Endothelial cell of umbilical vein (primary cell): ENCODE measurements around the gene SIGLEC10. TPM values are rescaled to one million over a fixed set of nuclear protein-coding genes. Genes with fewer than 3 reads are reported as not detected.

ENCODE experiments used
- BruUV-seq: library from RNA; stranded (reverse); fragments of 400-500 nt; replicated peaks from 2 replicates; lab custom pipeline; 2021; lab: Mats Ljungman, UMichigan
- CTCF ChIA-PET: fragments of 300-600, 350-600 bp; sonication (Branson Sonifier 250); formaldehyde crosslinking; loops from one replicate; lab custom pipeline; 2021; ENCODE audit warnings: antibody characterized with exemption, inconsistent platforms; lab: Charles Lee
- POLR2A ChIA-PET: fragments of 300-600, 350-600 bp; sonication (Branson Sonifier 250); formaldehyde crosslinking; loops from one replicate; lab custom pipeline; 2021; ENCODE audit warnings: antibody characterized with exemption, inconsistent platforms; lab: Charles Lee
- DNase-seq: peaks from one replicate; pipeline ENCODE4 v3.0.0-alpha.2; 2011; ENCODE audit warnings: low read depth, low spot score
- FAIRE-seq: peaks from 2 replicates; lab custom pipeline; 2011; peaks lifted over from hg19 to GRCh38; lab: Jason Lieb, UNC
- H2AFZ ChIP-seq: 2 replicates; pipeline ENCODE4 v1.6.0; 2012; ENCODE audit warnings: low read depth, low read length, control low read depth, inconsistent platforms
- H3K27ac ChIP-seq: 2 replicates; pipeline ENCODE4 v1.5.1; 2011; ENCODE audit warnings: low read depth, mild to moderate bottlenecking, control low read depth, low read length, moderate library complexity; ENCODE audit not compliant: insufficient read depth
- H3K27me3 ChIP-seq, 2 experiments: 2 replicates each; pipeline versions ENCODE4 v1.6.0 to v1.6.1; 2011; ENCODE audit warnings: low read length in 2 of 2, mixed read lengths in 1 of 2; ENCODE audit not compliant: control insufficient read depth in 2 of 2, insufficient read depth in 2 of 2
- H3K36me3 ChIP-seq, 2 experiments: 2 replicates in 1 of 2; 3 replicates in 1 of 2; pipeline ENCODE4 v1.5.1; 2011; ENCODE audit warnings: low read length in 2 of 2, mild to moderate bottlenecking in 1 of 2, moderate library complexity in 1 of 2; ENCODE audit not compliant: control insufficient read depth in 2 of 2, insufficient read depth in 2 of 2; ENCODE audit errors: extremely low read depth in 1 of 2
- H3K4me1 ChIP-seq: 3 replicates; pipeline ENCODE4 v1.5.1; 2011; ENCODE audit warnings: mild to moderate bottlenecking, low read length; ENCODE audit not compliant: control insufficient read depth, insufficient read depth; ENCODE audit errors: extremely low read depth
- H3K4me2 ChIP-seq: 2 replicates; pipeline ENCODE4 v1.6.1; 2011; ENCODE audit warnings: low read length, control low read depth, mixed read lengths; ENCODE audit not compliant: insufficient read depth
- H3K4me3 ChIP-seq, 3 experiments: fragments of 200-600 bp in 1 of 3; sonication (generic), shearing (Covaris generic) in 1 of 3; replicated peaks in 1 of 3; 2 replicates each; pipeline ENCODE4 v1.5.1; 2011 to 2016; ENCODE audit warnings: control low read depth in 3 of 3, low read length in 3 of 3, mild to moderate bottlenecking in 2 of 3, inconsistent platforms in 1 of 3, low read depth in 1 of 3, moderate library complexity in 1 of 3; ENCODE audit not compliant: insufficient read depth in 1 of 3
- H3K79me2 ChIP-seq: 2 replicates; pipeline ENCODE4 v1.6.0; 2012; ENCODE audit warnings: low read length, inconsistent platforms; ENCODE audit not compliant: control insufficient read depth, insufficient read depth
- H3K9ac ChIP-seq: replicated peaks from 2 replicates; pipeline ENCODE3; 2011; ENCODE audit warnings: low read length, control low read depth; ENCODE audit not compliant: insufficient read depth; ENCODE audit errors: extremely low read depth
- H3K9me1 ChIP-seq: replicated peaks from 3 replicates; pipeline ENCODE4 v1.6.0; 2011; ENCODE audit warnings: mild to moderate bottlenecking, low read length; ENCODE audit not compliant: control insufficient read depth, insufficient read depth; ENCODE audit errors: extremely low read depth
- H3K9me3 ChIP-seq: replicated peaks from 2 replicates; pipeline ENCODE4 v1.5.1; 2012; ENCODE audit warnings: low read length, inconsistent platforms; ENCODE audit not compliant: control insufficient read depth, insufficient read depth
- H4K20me1 ChIP-seq: replicated peaks from 2 replicates; pipeline ENCODE3; 2011; ENCODE audit warnings: mild to moderate bottlenecking, low read length; ENCODE audit not compliant: control insufficient read depth, insufficient read depth; ENCODE audit errors: extremely low read depth
- CTCF ChIP-seq, 2 donors: IDR thresholded peaks; 1 replicate in 1 of 2; 2 replicates in 1 of 2; pipeline ENCODE4 v1.5.1; 2011; ENCODE audit warnings: low read length in 2 of 2, mild to moderate bottlenecking in 2 of 2, moderate library complexity in 2 of 2, control low read depth in 1 of 2, inconsistent platforms in 1 of 2, low read depth in 1 of 2; ENCODE audit not compliant: insufficient read depth in 1 of 2; ENCODE audit errors: extremely low read depth in 1 of 2
- EZH2 ChIP-seq: IDR thresholded peaks from 2 replicates; pipeline ENCODE4 v1.6.1; 2012; ENCODE audit warnings: borderline replicate concordance, low read depth, mild to moderate bottlenecking, moderate library complexity, low read length, inconsistent platforms; ENCODE audit not compliant: severe bottlenecking
- FOS ChIP-seq: IDR thresholded peaks from 2 replicates; pipeline ENCODE4 v1.6.1; 2011; ENCODE audit warnings: mild to moderate bottlenecking, low read length, moderate library complexity, borderline replicate concordance; ENCODE audit not compliant: insufficient read depth
- GATA2 ChIP-seq: IDR thresholded peaks from 2 replicates; pipeline ENCODE4 v1.7.0; 2011; ENCODE audit warnings: low read depth, mild to moderate bottlenecking, moderate library complexity, mixed read lengths, low read length; ENCODE audit not compliant: insufficient read length, insufficient read depth
- JUN ChIP-seq: IDR thresholded peaks from 2 replicates; pipeline ENCODE4 v1.6.1; 2011; ENCODE audit warnings: borderline replicate concordance, low read depth; ENCODE audit not compliant: insufficient read length, insufficient read depth
- MYC ChIP-seq: IDR thresholded peaks from one replicate; pipeline ENCODE4 v1.6.1; 2011; ENCODE audit warnings: mild to moderate bottlenecking, low read depth, low read length
- POLR2A ChIP-seq: IDR thresholded peaks from 2 replicates; pipeline ENCODE4 v1.6.1; 2012; ENCODE audit warnings: low read depth, mild to moderate bottlenecking, control low read depth, low read length
- POLR2AphosphoS5 ChIP-seq: IDR thresholded peaks from 2 replicates; pipeline ENCODE4 v1.6.1; 2012; ENCODE audit warnings: low read depth, mild to moderate bottlenecking, control low read depth, low read length, moderate library complexity; ENCODE audit not compliant: insufficient read depth
- dilution Hi-C: fragments of 300-500 bp; cut with MboI; formaldehyde crosslinking; loops from one replicate; pipeline ENCODE4 v1.15.0; 2019; ENCODE audit warnings: low sequenced_read_pairs; ENCODE audit not compliant: extremely low pct_ligation_motif_present
- intact Hi-C: fragments of 100-400 bp; cut with micrococcal nuclease; formaldehyde crosslinking; loops from one replicate; pipeline ENCODE4 v1.10.0; 2022
- polyA plus RNA-seq, 4 experiments: library from polyadenylated mRNA; depleted of rRNA in 3 of 4; stranded (reverse) in 3 of 4; unstranded in 1 of 4; fragments of >200 nt; gene quantifications; 2 replicates each; pipeline versions ENCODE4 v1.2.1 to v1.2.3, GENCODE V29; 2011 to 2012; ENCODE audit warnings: missing spikeins in 1 of 4
- total RNA-seq: library from RNA; stranded (reverse); gene quantifications from 2 replicates; pipeline ENCODE4 v1.2.3, GENCODE V29; 2021
- TF ChIP-seq, protein P1 (sequence below): IDR thresholded peaks from 2 replicates; pipeline ENCODE4 v1.6.1; 2011; ENCODE audit not compliant: insufficient read depth, insufficient read length

SIGLEC10 gene
- total and polyA plus RNA-seq, 2 donors (not counting 3 experiments of a cell fraction or from before 2014, with no cell fraction given), result not detected

GRCh38 chr19:51448411-51449016 is 31.1 kb upstream of the SIGLEC10 start:
- Histone ChIP-seq H3K36me3 (no peaks in the 10 kb centered on the region), H3K4me2 (no peak overlapping the region), H3K4me3 (no peak overlapping the region), H3K9me3 (no peaks in the 10 kb centered on the region), H4K20me1 (no peaks in the 10 kb centered on the region), H3K27me3 (no peaks in the 10 kb centered on the region), H3K4me1 (no peaks in the 10 kb centered on the region), H3K9ac (no peak overlapping the region), H2AFZ (no peak overlapping the region), H3K9me1 (no peaks in the 10 kb centered on the region), H3K27ac (no peak overlapping the region), H3K79me2 (no peaks in the 10 kb centered on the region)
- intact Hi-C loops (no loop called here), dilution Hi-C loops (no loop called here)
- DNase-seq (no peak), FAIRE-seq (no peak)
- TF ChIP-seq CTCF (IDR thresholded peaks at IDR 0.05; ENCODE audit: extremely low read depth in 1 of 2, insufficient read depth in 1 of 2, low read depth in 1 of 2, low read length in 2 of 2) (no peak), EZH2 (no peak), GATA2 (no peak), FOS (no peak), JUN (no peak), POLR2AphosphoS5 (no peak), POLR2A (no peak), MYC (no peak)
- TF ChIP-seq, protein P1, sequence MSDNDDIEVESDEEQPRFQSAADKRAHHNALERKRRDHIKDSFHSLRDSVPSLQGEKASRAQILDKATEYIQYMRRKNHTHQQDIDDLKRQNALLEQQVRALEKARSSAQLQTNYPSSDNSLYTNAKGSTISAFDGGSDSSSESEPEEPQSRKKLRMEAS, result no peak
- BruUV-seq, result no TSS peak
- POLR2A ChIA-PET, result no interaction called here
- CTCF ChIA-PET, result interaction anchor here (1.1 kb wide), 1 partner anchor 208 kb away, joined by 3 read pairs; no protein-coding TSS in a partner anchor
